ENCODE data around the gene KCND2.

- no peak for TF ChIP-seq CTCF (IDR thresholded peaks at IDR 0.05)
- TF ChIP-seq POLR2A (IDR thresholded peaks at IDR 0.05): no peak
Observed at GRCh38 chr7:120327054-120327453, 54.1 kb downstream of the KCND2 start.

Measured in thyroid gland (tissue), 4 donors.